ENCODE results near the gene IDUA.

GRCh38 chr4:1048773-1049590 lies 62.1 kb downstream of the IDUA start:
- no peak for TF ChIP-seq CTCF (IDR thresholded peaks at IDR 0.05)
- no peak for TF ChIP-seq POLR2A (IDR thresholded peaks at IDR 0.05)
